ENCODE results near the gene PTK7.
"Not testable (repeated sequence)": the region's sequence is repeated elsewhere in the genome, so short reads cannot be mapped to it uniquely, and the experiment has no call there.

Gene PTK7

DNA sequence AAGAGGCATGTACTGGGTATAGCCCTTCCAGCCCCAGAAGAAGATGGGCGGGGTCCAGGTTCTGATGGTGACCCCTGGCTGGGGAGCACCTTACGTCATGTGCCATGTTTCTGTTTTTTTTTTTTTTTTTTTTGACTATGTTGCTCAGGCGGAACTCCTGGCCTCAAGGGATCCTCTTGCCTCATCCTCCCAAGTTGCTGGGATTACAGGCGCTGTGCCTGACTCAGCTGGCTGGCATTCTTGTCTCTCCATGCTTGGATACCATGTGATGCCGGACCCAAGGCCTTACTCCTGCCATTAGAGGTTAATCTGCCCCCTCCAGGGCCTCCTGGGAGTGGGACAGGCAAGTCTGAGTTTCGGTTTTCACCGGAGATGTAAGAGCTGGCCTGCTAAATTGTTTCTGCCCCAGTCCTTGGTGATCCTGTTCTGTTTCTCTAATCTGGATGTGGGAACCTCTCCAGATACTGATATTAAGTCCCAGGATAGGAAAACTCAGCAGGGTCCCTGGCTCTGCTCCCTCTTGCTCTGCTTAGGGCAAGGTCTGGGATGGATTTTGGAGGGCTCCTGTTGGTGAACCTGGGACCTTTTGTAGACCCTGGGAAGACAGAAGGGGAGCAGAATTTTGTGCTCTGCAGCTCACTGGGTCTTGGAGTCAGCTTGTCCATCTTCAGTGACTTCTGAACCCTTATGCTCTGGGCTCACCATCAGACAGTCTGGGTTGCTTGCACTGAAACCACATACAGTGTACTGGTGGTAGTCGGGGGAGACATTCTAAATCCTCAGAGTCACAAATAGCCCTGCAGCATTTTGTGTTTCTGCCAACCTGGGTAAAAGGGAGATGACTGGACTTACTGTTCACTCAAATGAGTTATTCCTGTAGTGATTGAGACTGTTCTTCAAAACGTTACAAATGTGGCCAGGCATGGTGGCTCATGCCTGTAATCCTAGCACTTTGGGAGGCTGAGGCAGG, 45.1 kb downstream of the PTK7 start:
- DNase-seq: peak; percentile 93

DNA sequence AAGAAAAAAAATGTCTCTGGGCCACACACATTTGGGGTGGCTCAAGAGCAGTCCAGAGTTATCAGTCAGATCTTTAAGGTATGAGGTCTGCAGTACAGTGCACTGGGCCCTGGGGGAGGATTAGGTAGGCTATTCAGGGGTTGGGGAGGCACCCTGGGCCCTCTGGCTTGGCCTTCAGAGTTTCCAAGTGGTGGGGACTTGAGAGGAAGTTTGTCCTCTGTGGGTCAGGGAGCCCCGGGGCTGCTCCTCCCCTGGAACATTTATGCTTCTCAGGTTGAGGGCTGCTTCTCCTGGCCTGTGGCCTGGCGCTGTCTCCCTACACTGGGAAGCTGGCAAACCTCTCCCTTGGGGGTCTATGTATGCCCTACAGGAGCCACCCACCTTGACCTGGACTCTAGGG, 46.0 kb downstream of the PTK7 start:
- no peak for DNase-seq

- no peak for DNase-seq
Observed at GRCh38 chr6:43123461-43124314, 47.6 kb downstream of the PTK7 start.

DNA sequence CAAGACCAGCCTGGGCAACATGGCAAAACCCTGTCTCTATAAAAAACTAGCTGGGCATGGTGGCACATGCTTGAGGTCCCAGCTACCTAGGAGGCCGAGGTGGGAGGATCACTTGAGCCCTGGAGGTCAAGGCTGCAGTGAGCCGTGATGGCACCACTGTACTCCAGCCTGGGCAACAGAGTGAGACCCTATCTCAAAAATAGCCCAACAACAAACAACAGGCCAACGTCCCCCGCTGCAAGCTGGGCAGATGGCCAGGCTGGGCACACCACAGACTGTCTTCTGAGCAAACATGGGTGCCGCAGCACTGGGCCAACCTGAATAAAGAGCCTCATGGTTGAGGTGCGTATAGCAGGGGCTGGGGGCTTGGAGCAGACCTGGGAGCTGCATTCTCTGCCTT, 48.4 kb downstream of the PTK7 start:
- DNase-seq: no peak

- no peak for DNase-seq
Observed at GRCh38 chr6:43125119-43125518, 49.0 kb downstream of the PTK7 start.

GRCh38 chr6:43125555-43125954, 49.4 kb downstream of the PTK7 start:
- DNase-seq: no peak

DNA sequence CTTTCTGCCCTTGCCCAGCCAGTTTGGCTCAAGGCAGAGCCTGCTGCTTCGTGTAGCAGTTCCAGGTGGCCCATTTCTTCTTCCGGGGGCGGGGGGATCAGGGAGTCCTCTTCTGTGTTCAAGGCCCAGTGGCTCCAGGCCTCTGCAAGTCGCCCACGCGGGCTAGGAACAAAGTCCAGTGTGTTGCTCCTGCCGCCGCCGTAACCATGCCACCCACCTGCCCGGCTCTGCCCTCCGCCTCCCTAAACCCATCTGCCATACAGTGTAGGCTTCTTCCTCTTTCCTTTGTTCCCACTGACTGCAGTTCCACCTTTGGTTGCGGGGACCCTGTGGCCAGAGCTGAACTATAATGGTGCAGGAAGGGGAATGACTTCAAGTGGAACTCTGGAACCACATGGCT, 51.1 kb downstream of the PTK7 start:
- DNase-seq: no peak

- DNase-seq: no peak
Observed at GRCh38 chr6:43127877-43128276, 51.8 kb downstream of the PTK7 start.

DNA sequence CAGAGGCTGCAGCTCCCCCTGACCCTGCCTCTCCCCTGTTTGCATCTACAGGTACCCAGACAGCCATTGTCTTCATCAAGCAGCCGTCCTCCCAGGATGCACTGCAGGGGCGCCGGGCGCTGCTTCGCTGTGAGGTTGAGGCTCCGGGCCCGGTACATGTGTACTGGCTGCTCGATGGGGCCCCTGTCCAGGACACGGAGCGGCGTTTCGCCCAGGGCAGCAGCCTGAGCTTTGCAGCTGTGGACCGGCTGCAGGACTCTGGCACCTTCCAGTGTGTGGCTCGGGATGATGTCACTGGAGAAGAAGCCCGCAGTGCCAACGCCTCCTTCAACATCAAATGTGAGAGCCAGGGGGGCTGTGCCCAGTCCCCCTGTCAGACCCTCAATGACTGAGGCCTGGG, 52.8 kb downstream of the PTK7 start:
- DNase-seq: no peak

- no peak for DNase-seq
Observed at GRCh38 chr6:43129434-43130194, 53.5 kb downstream of the PTK7 start.

GRCh38 chr6:43130429-43130828, 54.3 kb downstream of the PTK7 start:
- no peak for DNase-seq

GRCh38 chr6:43131379-43131778, 55.3 kb downstream of the PTK7 start:
- not testable (repeated sequence) for DNase-seq

DNA sequence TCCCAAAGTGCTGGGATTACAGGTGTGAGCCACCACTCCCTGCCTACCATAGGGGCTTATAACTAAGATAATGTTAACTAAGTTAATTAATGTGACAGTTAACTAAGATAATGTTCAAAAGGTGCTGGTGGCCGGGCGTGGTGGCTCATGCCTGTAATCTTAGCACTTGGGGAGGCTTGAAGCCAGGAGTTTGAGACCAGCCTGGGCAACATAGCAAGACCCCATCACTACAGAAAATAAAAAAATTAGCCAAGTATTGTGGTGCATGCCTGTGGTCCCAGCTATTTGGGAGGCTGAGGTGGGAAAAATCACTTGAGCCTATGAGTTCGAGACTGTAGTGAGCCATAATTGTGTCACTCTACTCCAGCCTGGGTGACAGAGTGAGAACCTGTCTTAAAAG, 62.2 kb downstream of the PTK7 start:
- no peak for DNase-seq

DNA sequence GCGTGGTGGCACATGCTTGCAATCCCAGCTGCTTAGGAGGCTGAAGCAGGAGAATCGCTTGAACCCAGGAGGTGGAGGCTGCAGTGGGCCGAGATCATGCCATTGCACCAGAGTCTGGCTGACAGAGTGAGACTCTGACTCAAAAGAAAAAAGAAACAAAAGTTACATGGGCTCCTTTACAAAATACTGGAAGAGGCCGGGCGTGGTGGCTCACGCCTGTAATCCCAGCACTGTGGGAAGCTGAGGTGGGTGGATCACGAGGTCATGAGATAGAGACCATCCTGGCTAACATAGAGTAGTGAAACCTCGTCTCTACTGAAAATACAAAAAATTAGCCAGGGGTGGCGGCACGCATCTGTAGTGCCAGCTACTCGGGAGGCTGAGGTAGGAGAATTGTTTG, 63.9 kb downstream of the PTK7 start:
- not testable (repeated sequence) for DNase-seq

DNA sequence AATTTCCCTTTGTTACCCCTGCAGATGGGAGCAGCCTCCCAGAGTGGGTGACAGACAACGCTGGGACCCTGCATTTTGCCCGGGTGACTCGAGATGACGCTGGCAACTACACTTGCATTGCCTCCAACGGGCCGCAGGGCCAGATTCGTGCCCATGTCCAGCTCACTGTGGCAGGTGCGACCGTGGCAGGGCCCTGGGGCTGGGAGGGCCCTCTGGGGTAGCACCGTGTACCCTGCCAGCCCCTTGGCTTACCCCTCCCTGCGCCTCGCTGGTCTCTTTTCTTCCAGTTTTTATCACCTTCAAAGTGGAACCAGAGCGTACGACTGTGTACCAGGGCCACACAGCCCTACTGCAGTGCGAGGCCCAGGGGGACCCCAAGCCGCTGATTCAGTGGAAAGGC, 65.5 kb downstream of the PTK7 start:
- no peak for DNase-seq

DNA sequence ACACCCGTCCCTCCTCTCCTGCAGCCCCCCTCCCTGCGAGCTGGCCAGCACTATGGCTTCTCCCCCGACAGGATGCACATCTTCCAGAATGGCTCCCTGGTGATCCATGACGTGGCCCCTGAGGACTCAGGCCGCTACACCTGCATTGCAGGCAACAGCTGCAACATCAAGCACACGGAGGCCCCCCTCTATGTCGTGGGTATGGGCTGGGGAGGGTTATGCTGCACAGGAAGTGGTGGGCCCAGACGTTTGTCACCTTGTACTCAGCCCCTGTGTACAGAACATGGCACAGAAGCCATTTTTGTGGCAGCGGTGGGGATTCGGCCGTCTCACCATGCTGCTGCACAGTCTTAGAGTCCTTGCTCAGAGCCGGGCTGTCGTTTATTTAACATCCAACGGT, 66.0 kb downstream of the PTK7 start:
- DNase-seq: no peak

DNA sequence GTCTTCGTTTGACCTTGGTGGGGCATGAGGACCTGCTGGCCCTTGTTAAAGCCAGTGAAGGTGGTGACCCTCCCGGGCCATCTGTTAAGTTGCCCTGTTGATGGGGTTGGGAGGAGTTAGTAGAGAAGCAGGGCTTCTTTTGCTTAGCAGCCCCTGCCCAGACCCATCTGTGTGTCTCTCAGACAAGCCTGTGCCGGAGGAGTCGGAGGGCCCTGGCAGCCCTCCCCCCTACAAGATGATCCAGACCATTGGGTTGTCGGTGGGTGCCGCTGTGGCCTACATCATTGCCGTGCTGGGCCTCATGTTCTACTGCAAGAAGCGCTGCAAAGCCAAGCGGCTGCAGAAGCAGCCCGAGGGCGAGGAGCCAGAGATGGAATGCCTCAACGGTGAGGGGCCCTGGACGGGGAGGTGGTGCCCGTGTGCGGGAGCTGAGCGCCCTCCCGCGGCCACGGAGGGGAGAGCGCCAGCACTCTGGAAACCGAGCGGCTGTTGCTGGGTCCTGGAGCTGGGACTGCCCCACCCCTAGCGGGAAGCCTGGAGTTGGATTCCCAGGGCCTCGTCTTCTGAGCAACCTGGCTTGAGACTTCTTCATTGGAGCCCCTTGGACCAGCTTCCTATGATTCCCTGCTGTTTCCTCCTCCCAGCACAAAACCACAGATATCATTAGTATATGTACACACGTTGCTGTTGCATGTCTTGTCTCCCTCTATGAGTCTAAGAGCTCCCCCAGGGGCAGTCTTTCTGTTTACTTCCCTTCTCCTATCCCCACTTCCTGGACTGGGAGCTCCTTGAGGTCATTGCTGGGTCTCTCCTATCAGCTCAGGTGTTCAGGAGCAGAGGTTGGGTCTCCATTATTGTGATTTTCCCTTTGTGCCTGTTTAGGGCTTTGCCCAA, 67.4 kb downstream of the PTK7 start:
- peak; percentile 91 for DNase-seq

- DNase-seq: no peak
Observed at GRCh38 chr6:43144879-43145278, 68.8 kb downstream of the PTK7 start.

DNA sequence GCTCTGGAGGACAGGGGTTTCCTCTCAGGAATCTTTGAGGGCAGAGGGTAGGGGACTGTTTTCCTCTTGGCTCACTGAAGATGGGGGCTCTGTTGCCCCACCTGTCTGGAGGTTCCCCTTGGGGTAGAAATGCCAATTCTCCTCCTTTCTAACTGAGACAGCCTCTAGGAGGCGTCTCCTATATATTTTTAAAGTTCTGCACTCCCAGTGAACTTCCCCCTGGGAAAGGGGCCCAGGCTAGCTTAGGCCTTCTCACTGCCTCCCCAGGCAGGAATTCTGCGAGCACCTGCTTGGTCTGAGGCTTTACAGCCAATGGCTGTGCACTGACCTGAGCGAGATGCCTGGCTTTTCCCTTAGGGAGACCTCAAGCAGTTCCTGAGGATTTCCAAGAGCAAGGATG, 70.1 kb downstream of the PTK7 start:
- no peak for DNase-seq

GRCh38 chr6:43146709-43147688, 70.9 kb downstream of the PTK7 start:
- DNase-seq: no peak
